HG03066 (cell line): Measurements from ENCODE around the gene THBS3.
A peak's percentile ranks its signal among the peaks of the same experiment; 100 is the strongest.
"Not testable (repeated sequence)": the region's sequence is repeated elsewhere in the genome, so short reads cannot be mapped to it uniquely, and the experiment has no call there.

Experiments used
- ATAC-seq: cut with Tn5 transposase; IDR thresholded peaks from one replicate; pipeline ENCODE4 v1.9.1; 2021; ENCODE audit warnings: low read depth; ENCODE audit not compliant: unreplicated experiment

THBS3 gene

DNA sequence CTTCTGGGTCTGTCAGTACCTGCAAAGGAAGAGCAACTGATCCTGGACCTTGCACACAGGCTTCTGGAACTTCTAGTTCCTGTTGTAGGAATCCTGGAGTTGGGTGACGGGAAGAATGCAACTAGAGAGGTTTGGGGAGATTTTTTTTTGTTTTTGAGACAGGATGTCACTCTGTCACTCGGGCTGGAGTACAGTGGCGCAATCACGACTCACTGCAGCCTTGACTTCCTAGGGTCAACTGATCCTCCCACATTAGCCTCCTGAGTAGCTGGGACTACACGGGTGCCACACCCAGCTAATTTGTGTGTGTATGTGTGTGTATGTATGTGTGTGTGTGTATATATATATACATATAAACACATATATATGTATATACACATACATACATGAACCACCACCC lies 28.8 kb upstream of the THBS3 start:
- ATAC-seq, result no peak

- ATAC-seq, result not testable (repeated sequence)
Observed at GRCh38 chr1:155235375-155235774, 27.7 kb upstream of the THBS3 start.

DNA sequence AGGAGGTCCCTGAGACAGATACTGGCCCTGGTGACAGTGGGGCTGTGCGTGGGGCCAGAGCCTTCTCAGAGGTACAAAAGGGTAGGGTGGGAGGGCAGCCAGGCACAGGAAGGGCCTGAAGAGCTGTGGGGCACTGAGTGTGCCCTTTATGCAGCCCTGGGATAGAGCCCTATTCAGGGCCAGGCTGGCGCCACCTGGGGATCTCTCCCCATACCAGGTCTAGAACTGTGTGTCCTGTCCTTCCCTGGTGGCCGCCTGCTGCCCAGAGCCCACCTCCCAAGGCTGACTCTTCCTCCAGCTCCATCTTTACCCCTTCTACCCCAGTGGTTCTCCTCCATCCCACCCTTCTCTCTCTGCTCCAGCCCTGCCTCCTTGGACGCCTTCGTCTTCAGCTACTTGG lies 25.8 kb upstream of the THBS3 start:
- ATAC-seq, result not testable (repeated sequence)

- ATAC-seq, result not testable (repeated sequence)
Observed at GRCh38 chr1:155232001-155232978, 24.6 kb upstream of the THBS3 start.

GRCh38 chr1:155231302-155231701 lies 23.6 kb upstream of the THBS3 start:
- not testable (repeated sequence) for ATAC-seq

DNA sequence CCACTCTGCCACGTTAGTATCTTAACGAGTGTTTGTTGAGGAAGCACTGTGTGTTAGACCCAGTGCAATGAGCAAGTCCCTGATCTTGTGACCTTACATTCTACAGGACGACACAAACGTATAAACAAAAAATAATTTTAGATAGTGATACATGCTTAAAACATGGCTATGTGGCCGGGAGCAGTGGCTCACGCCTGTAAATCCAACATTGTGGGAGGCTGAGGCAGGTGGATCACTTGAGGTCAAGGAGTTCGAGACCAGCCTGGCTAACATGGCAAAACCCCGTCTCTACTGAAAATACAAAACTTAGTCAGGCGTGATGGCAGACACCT lies 20.4 kb upstream of the THBS3 start:
- ATAC-seq, result no peak

GRCh38 chr1:155227261-155228095 lies 19.8 kb upstream of the THBS3 start:
- peak; percentile 90 for ATAC-seq

DNA sequence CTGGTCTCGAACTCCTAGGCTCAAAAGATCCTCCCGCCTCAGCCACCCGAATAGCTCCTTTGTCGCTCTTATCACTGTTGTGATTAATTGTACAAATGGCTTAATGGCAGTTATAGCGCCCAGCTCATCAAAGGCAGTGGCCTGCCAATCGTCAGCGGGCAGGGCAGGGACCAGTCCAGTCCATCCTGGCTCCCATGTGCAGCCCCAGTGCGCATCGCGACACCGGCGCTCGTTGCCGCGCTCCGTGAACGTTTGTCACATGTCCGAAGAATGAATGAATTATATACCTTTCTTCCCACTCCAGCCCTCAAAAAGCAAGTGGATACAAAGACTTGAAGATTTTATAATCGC lies 19.2 kb upstream of the THBS3 start:
- peak; percentile 23 for ATAC-seq

- peak; percentile 44 for ATAC-seq
Observed at GRCh38 chr1:155226188-155226909, 18.7 kb upstream of the THBS3 start.

- ATAC-seq, result not testable (repeated sequence)
Observed at GRCh38 chr1:155225404-155225759, 17.7 kb upstream of the THBS3 start.

- no peak for ATAC-seq
Observed at GRCh38 chr1:155223047-155223446, 15.3 kb upstream of the THBS3 start.

GRCh38 chr1:155220211-155220965 lies 12.7 kb upstream of the THBS3 start:
- ATAC-seq, result not testable (repeated sequence)

- no peak for ATAC-seq
Observed at GRCh38 chr1:155219592-155220031, 11.9 kb upstream of the THBS3 start.

- no peak for ATAC-seq
Observed at GRCh38 chr1:155218854-155219591, 11.3 kb upstream of the THBS3 start.

DNA sequence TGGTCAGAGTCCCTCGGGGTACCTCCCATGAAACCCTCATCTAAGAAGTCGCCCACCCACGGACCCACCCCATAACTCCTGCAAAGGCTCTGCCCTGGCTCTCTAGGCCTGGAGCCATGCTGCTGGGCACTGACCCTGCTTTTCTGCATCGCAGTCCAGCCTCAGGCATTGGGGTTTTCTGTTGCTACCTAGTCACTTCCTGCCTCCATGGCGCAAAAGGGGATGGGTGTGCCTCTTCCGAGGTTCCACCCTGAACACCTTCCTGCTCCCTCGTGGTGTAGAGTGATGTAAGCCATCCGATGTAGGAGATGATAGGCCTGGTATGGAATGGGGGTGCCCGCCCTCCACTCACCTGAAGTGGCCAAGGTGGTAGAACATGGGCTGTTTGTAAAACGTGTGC lies 7.0 kb upstream of the THBS3 start:
- ATAC-seq, result not testable (repeated sequence)

- ATAC-seq, result not testable (repeated sequence)
Observed at GRCh38 chr1:155212051-155212440, 4.3 kb upstream of the THBS3 start.

DNA sequence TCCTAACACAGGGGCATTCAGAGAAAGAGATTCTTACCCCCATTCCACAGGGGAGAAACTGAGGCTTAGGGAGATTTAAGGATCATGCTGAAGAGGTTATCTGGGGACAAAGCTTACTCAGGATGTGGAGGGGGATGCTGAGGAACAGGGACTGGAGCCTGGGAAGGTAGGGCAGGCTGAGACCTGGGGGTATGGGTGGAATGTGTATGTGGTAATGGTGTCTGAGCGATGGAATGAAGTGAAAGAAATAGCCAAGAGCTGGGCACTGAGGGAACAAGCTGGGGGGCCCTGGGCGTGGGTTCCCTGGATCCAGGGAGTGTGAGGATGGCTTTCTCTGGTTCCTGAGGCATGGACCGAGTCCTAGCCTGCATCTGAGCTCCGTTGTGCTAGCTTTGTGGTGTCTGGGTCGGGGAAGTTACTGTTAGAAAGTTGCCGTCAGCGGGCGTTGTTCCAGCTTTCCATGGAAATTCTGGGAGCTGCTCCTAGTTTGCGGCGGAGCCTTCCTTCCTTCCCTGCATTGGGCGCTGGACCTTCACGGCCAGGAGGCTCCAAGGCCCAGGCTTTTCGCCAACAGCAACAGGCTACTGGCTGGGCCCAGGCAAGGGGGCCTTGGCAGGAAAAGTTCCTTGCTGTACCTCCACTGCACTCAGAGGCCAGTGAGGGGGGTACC lies 3.8 kb upstream of the THBS3 start:
- ATAC-seq, result not testable (repeated sequence)

DNA sequence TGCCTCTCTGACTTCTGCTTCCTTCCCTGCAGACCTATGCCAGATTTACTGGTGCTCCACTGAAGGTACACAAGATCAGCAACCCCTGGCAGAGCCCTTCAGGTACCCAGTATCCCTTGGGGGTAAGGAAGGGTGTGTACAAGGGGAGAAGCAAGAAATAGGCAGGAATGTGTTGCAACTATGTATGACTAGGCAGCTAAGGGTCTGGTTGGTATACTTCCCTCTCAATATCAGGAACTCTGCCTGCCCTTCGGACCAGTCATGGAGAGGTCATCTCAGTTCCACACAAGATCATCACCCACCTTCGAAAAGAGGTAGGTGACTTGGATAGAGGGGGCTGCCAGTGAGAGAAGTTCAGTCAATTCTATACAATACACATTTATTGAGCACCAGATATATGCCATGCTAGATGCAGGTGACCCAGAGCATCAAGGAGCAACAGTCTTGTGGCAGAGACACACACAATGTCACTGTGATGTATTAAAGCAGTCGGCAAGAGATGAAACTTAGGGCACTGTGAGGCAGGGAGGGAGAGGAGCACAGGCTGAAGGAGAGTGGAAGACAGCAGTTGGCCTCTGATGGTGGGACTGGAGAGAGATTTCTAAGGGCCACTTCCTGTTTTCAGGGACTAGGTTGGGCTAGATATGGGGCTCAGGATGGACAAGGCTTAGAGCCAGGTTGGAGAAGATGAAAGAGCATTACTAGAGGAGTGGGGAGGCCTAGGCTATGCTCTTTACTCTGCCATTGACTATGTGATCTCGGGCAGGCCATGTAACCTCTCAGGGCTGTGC lies 2.8 kb upstream of the THBS3 start:
- no peak for ATAC-seq
